ENCODE data around the gene DNAJB2.

GRCh38 chr2:219271021-219271420 is 8.1 kb upstream of the DNAJB2 start:
- TF ChIP-seq POLR2A (IDR thresholded peaks at IDR 0.05) (no peak), CTCF (IDR thresholded peaks at IDR 0.05) (no peak)

All from lower leg skin (tissue), 3 donors.